ENCODE results near the gene TRIO.

The TRIO gene

DNA sequence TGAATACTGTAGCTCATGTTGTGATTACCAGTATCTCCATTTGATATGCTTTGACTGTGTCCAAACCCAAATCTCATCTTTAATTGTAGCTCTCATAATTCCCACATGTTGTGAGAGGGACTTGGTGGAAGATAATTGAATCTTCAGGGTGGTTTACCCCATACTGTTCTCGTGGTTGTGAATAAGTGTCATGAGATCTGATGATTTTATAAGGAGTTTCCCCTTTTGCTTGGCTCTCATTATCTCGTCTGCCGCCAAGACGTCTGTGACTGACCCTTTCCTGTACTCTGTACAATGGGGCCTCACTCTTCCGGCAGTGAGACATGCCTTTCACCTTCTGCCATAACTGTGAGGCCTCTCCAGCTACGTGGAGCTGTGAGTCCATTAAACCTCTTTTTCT lies 59.3 kb downstream of the TRIO start:
- no peaks in the 10 kb centered on the region; a peak in 1 of 3 replicates for H3K36me3 ChIP-seq (ENCODE audit: control insufficient read depth in 2 of 2, insufficient read depth in 1 of 2, low read length in 2 of 2)
- H3K27ac ChIP-seq (ENCODE audit: extremely low read depth, low read depth, low read length) = peak overlapping the region; percentile 33; the same call in 1 of the 2 replicates
- POLR2A ChIA-PET = interaction anchor here (0.9 to 1.2 kb wide), 2 partner anchors 46 to 59 kb away, joined by 3 read pairs; partner anchors contain the start of gene TRIO
- peaks cover 48% of the 10 kb centered on the region for H3K4me1 ChIP-seq (ENCODE audit: control insufficient read depth, insufficient read depth, low read length)
- no peaks in the 10 kb centered on the region for H3K9me3 ChIP-seq (ENCODE audit: control insufficient read depth, insufficient read depth, low read depth, low read length)
- CTCF ChIA-PET = interaction anchor here (0.6 to 3.2 kb wide), 5 partner anchors 11 to 68 kb away, joined by 3 to 12 read pairs (median 3); no protein-coding TSS in a partner anchor
- H3K4me3 ChIP-seq (ENCODE audit: low read depth, low read length) = no peak overlapping the region
- TF ChIP-seq ZNF600 (tag by site-specific recombination; IDR thresholded peaks at IDR 0.05) (no peak), ZNF843 (tag by site-specific recombination; IDR thresholded peaks at IDR 0.05) (peak; percentile 41; the same call in 1 of the 2 replicates), ZBTB17 (tag by site-specific recombination; IDR thresholded peaks at IDR 0.05) (0 out of 2 replicates have a peak, but pooled peaks have one; percentile 17), ZNF394 (tag by site-specific recombination; IDR thresholded peaks at IDR 0.05; ENCODE audit: borderline replicate concordance) (peak; percentile 14; the same call in 1 of the 2 replicates), ZNF366 (tag by site-specific recombination; conservative IDR thresholded peaks at IDR 0.05) (no peak; the same call in 1 of the 2 replicates), ZNF510 (tag by site-specific recombination; IDR thresholded peaks at IDR 0.05; ENCODE audit: insufficient replicate concordance) (no peak), GLIS1 (tag by site-specific recombination; IDR thresholded peaks at IDR 0.05) (peak; percentile 80), YY1 (tag by site-specific recombination; IDR thresholded peaks at IDR 0.05) (0 out of 2 replicates have a peak, but pooled peaks have one; percentile 6), MZF1 (tag by site-specific recombination; IDR thresholded peaks at IDR 0.05; ENCODE audit: borderline replicate concordance) (peak; percentile 14; the same call in 1 of the 2 replicates), FEZF1 (tag by site-specific recombination; IDR thresholded peaks at IDR 0.05) (peak; percentile 58; the same call in 1 of the 2 replicates), ZNF707 (tag by site-specific recombination; IDR thresholded peaks at IDR 0.05) (no peak), IKZF3 (tag by site-specific recombination; IDR thresholded peaks at IDR 0.05) (0 out of 2 replicates have a peak, but pooled peaks have one; percentile 44), BCL11B (tag by site-specific recombination; IDR thresholded peaks at IDR 0.05; ENCODE audit: low read depth) (peak; percentile 81), ZBTB20 (tag by site-specific recombination; IDR thresholded peaks at IDR 0.05) (peak; percentile 11; the same call in 1 of the 2 replicates), ZNF629 (tag by site-specific recombination; IDR thresholded peaks at IDR 0.05) (peak; percentile 43; the same call in 1 of the 2 replicates), GLI2 (tag by site-specific recombination; IDR thresholded peaks at IDR 0.05; ENCODE audit: borderline replicate concordance, low read depth) (no peak; the same call in 1 of the 2 replicates), ZEB2 (tag by site-specific recombination; IDR thresholded peaks at IDR 0.05) (peak; percentile 54; the same call in 1 of the 2 replicates)
- TF ChIP-seq, protein P1, sequence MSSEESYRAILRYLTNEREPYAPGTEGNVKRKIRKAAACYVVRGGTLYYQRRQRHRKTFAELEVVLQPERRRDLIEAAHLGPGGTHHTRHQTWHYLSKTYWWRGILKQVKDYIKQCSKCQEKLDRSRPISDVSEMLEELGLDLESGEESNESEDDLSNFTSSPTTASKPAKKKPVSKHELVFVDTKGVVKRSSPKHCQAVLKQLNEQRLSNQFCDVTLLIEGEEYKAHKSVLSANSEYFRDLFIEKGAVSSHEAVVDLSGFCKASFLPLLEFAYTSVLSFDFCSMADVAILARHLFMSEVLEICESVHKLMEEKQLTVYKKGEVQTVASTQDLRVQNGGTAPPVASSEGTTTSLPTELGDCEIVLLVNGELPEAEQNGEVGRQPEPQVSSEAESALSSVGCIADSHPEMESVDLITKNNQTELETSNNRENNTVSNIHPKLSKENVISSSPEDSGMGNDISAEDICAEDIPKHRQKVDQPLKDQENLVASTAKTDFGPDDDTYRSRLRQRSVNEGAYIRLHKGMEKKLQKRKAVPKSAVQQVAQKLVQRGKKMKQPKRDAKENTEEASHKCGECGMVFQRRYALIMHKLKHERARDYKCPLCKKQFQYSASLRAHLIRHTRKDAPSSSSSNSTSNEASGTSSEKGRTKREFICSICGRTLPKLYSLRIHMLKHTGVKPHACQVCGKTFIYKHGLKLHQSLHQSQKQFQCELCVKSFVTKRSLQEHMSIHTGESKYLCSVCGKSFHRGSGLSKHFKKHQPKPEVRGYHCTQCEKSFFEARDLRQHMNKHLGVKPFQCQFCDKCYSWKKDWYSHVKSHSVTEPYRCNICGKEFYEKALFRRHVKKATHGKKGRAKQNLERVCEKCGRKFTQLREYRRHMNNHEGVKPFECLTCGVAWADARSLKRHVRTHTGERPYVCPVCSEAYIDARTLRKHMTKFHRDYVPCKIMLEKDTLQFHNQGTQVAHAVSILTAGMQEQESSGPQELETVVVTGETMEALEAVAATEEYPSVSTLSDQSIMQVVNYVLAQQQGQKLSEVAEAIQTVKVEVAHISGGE (tag by site-specific recombination; conservative IDR thresholded peaks at IDR 0.05; ENCODE audit: low read depth) = no peak
- TF ChIP-seq, protein P2, sequence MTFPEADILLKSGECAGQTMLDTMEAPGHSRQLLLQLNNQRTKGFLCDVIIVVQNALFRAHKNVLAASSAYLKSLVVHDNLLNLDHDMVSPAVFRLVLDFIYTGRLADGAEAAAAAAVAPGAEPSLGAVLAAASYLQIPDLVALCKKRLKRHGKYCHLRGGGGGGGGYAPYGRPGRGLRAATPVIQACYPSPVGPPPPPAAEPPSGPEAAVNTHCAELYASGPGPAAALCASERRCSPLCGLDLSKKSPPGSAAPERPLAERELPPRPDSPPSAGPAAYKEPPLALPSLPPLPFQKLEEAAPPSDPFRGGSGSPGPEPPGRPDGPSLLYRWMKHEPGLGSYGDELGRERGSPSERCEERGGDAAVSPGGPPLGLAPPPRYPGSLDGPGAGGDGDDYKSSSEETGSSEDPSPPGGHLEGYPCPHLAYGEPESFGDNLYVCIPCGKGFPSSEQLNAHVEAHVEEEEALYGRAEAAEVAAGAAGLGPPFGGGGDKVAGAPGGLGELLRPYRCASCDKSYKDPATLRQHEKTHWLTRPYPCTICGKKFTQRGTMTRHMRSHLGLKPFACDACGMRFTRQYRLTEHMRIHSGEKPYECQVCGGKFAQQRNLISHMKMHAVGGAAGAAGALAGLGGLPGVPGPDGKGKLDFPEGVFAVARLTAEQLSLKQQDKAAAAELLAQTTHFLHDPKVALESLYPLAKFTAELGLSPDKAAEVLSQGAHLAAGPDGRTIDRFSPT (tag by site-specific recombination; IDR thresholded peaks at IDR 0.05) = peak; percentile 63; the same call in 1 of the 2 replicates
- TF ChIP-seq, protein P3, sequence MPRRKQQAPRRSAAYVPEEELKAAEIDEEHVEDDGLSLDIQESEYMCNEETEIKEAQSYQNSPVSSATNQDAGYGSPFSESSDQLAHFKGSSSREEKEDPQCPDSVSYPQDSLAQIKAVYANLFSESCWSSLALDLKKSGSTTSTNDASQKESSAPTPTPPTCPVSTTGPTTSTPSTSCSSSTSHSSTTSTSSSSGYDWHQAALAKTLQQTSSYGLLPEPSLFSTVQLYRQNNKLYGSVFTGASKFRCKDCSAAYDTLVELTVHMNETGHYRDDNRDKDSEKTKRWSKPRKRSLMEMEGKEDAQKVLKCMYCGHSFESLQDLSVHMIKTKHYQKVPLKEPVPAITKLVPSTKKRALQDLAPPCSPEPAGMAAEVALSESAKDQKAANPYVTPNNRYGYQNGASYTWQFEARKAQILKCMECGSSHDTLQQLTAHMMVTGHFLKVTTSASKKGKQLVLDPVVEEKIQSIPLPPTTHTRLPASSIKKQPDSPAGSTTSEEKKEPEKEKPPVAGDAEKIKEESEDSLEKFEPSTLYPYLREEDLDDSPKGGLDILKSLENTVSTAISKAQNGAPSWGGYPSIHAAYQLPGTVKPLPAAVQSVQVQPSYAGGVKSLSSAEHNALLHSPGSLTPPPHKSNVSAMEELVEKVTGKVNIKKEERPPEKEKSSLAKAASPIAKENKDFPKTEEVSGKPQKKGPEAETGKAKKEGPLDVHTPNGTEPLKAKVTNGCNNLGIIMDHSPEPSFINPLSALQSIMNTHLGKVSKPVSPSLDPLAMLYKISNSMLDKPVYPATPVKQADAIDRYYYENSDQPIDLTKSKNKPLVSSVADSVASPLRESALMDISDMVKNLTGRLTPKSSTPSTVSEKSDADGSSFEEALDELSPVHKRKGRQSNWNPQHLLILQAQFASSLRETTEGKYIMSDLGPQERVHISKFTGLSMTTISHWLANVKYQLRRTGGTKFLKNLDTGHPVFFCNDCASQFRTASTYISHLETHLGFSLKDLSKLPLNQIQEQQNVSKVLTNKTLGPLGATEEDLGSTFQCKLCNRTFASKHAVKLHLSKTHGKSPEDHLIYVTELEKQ (tag by site-specific recombination; IDR thresholded peaks at IDR 0.05; ENCODE audit: borderline replicate concordance) = 0 out of 2 replicates have a peak, but pooled peaks have one; percentile 39
- TF ChIP-seq, protein P4, sequence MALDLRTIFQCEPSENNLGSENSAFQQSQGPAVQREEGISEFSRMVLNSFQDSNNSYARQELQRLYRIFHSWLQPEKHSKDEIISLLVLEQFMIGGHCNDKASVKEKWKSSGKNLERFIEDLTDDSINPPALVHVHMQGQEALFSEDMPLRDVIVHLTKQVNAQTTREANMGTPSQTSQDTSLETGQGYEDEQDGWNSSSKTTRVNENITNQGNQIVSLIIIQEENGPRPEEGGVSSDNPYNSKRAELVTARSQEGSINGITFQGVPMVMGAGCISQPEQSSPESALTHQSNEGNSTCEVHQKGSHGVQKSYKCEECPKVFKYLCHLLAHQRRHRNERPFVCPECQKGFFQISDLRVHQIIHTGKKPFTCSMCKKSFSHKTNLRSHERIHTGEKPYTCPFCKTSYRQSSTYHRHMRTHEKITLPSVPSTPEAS (tag by site-specific recombination; IDR thresholded peaks at IDR 0.05) = no peak
- TF ChIP-seq, protein P5, sequence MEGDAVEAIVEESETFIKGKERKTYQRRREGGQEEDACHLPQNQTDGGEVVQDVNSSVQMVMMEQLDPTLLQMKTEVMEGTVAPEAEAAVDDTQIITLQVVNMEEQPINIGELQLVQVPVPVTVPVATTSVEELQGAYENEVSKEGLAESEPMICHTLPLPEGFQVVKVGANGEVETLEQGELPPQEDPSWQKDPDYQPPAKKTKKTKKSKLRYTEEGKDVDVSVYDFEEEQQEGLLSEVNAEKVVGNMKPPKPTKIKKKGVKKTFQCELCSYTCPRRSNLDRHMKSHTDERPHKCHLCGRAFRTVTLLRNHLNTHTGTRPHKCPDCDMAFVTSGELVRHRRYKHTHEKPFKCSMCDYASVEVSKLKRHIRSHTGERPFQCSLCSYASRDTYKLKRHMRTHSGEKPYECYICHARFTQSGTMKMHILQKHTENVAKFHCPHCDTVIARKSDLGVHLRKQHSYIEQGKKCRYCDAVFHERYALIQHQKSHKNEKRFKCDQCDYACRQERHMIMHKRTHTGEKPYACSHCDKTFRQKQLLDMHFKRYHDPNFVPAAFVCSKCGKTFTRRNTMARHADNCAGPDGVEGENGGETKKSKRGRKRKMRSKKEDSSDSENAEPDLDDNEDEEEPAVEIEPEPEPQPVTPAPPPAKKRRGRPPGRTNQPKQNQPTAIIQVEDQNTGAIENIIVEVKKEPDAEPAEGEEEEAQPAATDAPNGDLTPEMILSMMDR (tag by site-specific recombination; IDR thresholded peaks at IDR 0.05) = no peak
- TF ChIP-seq, protein P6, sequence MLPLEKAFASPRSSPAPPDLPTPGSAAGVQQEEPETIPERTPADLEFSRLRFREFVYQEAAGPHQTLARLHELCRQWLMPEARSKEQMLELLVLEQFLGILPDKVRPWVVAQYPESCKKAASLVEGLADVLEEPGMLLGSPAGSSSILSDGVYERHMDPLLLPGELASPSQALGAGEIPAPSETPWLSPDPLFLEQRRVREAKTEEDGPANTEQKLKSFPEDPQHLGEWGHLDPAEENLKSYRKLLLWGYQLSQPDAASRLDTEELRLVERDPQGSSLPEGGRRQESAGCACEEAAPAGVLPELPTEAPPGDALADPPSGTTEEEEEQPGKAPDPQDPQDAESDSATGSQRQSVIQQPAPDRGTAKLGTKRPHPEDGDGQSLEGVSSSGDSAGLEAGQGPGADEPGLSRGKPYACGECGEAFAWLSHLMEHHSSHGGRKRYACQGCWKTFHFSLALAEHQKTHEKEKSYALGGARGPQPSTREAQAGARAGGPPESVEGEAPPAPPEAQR (tag by site-specific recombination; IDR thresholded peaks at IDR 0.05) = no peak
